Small intestine (tissue), 7 donors: ENCODE results near the gene KPTN. TPM values are rescaled to one million over a fixed set of nuclear protein-coding genes. Genes with fewer than 3 reads are reported as not detected.

ENCODE experiments used
- DNase-seq, 2 donors: peaks; one replicate each; pipeline versions ENCODE4 v3.0.0 to v3.0.0-alpha.2; 2013
- FAIRE-seq: peaks from 2 replicates; lab custom pipeline; 2012; peaks lifted over from hg19 to GRCh38; lab: Jason Lieb, UNC
- H3K27ac ChIP-seq, 3 donors: one replicate each; pipeline ENCODE4 v1.5.1; 2013; ENCODE audit warnings: low read length in 2 of 3, mild to moderate bottlenecking in 2 of 3, control low read depth in 1 of 3, inconsistent platforms in 1 of 3, low read depth in 1 of 3, moderate library complexity in 1 of 3
- H3K27me3 ChIP-seq, 3 donors: one replicate each; pipeline ENCODE4 v1.6.1; 2013; ENCODE audit warnings: low read length in 3 of 3, inconsistent platforms in 1 of 3; ENCODE audit not compliant: control insufficient read depth in 3 of 3, insufficient read depth in 3 of 3
- H3K36me3 ChIP-seq, 3 donors: one replicate each; pipeline ENCODE4 v1.6.1; 2013; ENCODE audit warnings: low read length in 3 of 3, inconsistent platforms in 1 of 3, low read depth in 1 of 3, mild to moderate bottlenecking in 1 of 3, moderate library complexity in 1 of 3; ENCODE audit not compliant: control insufficient read depth in 3 of 3, insufficient read depth in 2 of 3
- H3K4me1 ChIP-seq, 3 donors: one replicate each; pipeline ENCODE4 v1.6.1; 2013; ENCODE audit warnings: low read length in 2 of 3, inconsistent platforms in 1 of 3, low read depth in 1 of 3, mild to moderate bottlenecking in 1 of 3, moderate library complexity in 1 of 3; ENCODE audit not compliant: control insufficient read depth in 3 of 3, insufficient read depth in 2 of 3
- H3K4me3 ChIP-seq, 3 donors: one replicate each; pipeline ENCODE4 v1.5.1; 2013; ENCODE audit warnings: low read length in 3 of 3, control low read depth in 1 of 3, inconsistent platforms in 1 of 3, low read depth in 1 of 3, mild to moderate bottlenecking in 1 of 3, moderate library complexity in 1 of 3
- H3K9me3 ChIP-seq, 2 donors: one replicate each; pipeline ENCODE4 v1.6.1; 2013; ENCODE audit warnings: low read depth in 1 of 2, low read length in 1 of 2; ENCODE audit not compliant: control insufficient read depth in 2 of 2, insufficient read depth in 1 of 2
- whole genome bisulfite sequencing, 3 donors: extraction: QIAGEN DNeasy Blood & Tissue Kit; methylation state at CpG; one replicate each; pipeline ENCODE4 v1.1.7; 2013; 5-methylcytosine and 5-hydroxymethylcytosine counted together
- polyA plus RNA-seq, 4 donors: library from polyadenylated mRNA; stranded (reverse) in 3 of 4; unstranded in 1 of 4; fragments of 200-250 nt in 3 of 4; fragments of 120-200 nt in 1 of 4; gene quantifications; one replicate each; pipeline versions ENCODE4 v1.2.1 to v1.2.3, GENCODE V29; 2013
- donor health status: healthy with polysubstance abuse.
- donor health status: control.
- donor health status: control.
- donor health status: Bipolar disorder and iron deficiency.
- donor health status: healthy.

Gene KPTN
- polyA plus RNA-seq, 4 donors: 6.3 to 42.7 (median 27.4) TPM

DNA sequence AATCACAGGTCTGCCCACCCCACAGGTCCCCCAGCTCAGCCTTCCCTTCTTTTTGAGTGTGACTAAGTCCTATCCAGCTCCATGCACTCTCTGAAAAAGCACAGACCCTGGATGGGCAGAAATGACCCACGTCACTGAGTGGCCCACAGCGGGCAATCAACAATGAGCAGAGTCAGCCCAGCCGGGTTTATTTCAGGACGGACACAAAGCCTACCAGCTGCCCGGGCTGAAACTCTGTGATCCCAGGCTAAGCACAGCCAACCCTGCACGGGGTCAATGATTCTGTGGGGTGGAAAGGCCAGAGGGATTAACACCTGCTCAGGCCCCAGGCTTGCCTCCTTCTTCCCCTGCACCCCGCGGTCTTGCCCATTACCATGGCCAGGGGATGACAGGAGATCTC lies 22.4 kb upstream of the KPTN start:
- Histone ChIP-seq H3K27ac (peak overlapping the region in 1 of 3 donors; percentile 85), H3K36me3 (peaks cover 6 to 74% (median 15%) of the 10 kb centered on the region in 3 donors), H3K4me1 (peaks cover 0 to 34% (median 0%) of the 10 kb centered on the region in 3 donors), H3K27me3 (no peaks in the 10 kb centered on the region), H3K4me3 (no peak overlapping the region), H3K9me3 (no peaks in the 10 kb centered on the region)
- 86 to 89% (median 88%) methylated on average over 8 of the region's 8 CpGs for WGBS, 3 donors
- FAIRE-seq: no peak
- DNase-seq: no peak

DNA sequence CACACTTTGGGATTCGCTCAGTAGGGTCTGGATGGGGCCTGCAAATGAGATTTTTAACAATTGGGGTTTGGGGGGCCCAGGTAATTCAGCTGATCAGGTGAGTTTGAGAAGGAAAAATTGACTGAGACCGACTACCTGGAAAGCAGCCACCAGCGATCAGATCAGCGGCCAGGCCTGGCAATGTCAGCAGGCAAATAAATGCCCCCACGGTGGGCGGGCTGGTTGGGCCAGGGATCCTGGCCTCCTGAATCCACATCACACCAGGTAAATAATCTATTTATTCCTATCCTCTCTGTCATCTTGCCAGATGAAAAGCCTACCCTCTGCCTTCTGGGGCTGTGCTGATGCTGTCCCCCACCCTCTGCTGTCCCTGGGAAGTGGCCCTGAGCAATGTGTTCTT lies 21.5 kb upstream of the KPTN start:
- H3K27me3 ChIP-seq: no peaks in the 10 kb centered on the region
- H3K4me1 ChIP-seq: peaks cover 0 to 26% (median 0%) of the 10 kb centered on the region in 3 donors
- no peaks in the 10 kb centered on the region for H3K9me3 ChIP-seq
- H3K36me3 ChIP-seq: peaks cover 6 to 75% (median 15%) of the 10 kb centered on the region in 3 donors
- FAIRE-seq (no peak), DNase-seq (no peak)
- H3K27ac ChIP-seq: no peak overlapping the region
- no peak overlapping the region for H3K4me3 ChIP-seq
- 86 to 94% (median 94%) methylated on average over 6 of the region's 6 CpGs for WGBS, 3 donors

DNA sequence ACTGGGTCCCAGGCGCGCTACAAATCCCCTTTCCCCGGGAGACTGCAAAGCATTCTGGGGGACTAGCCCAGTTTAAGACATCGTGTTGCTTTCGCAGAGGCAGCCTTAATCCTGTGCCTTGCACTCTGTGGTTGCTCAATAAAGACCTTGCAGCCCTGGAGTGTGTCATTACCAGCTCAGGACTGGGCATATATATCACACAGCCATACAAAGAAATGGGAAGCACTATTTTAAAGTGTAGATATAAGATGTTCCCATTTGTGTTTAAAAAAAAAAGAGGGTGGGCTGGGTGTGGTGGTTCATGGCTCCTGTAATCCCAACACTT lies 19.8 kb upstream of the KPTN start:
- Histone ChIP-seq H3K4me1 (peaks cover 0 to 26% (median 0%) of the 10 kb centered on the region in 3 donors), H3K4me3 (no peak overlapping the region), H3K9me3 (no peaks in the 10 kb centered on the region), H3K27ac (no peak overlapping the region), H3K27me3 (no peaks in the 10 kb centered on the region), H3K36me3 (peaks cover 8 to 81% (median 18%) of the 10 kb centered on the region in 3 donors)
- no peak for FAIRE-seq
- DNase-seq: no peak
- 78 to 85% (median 79%) methylated on average over 5 of the region's 5 CpGs for WGBS, 3 donors

DNA sequence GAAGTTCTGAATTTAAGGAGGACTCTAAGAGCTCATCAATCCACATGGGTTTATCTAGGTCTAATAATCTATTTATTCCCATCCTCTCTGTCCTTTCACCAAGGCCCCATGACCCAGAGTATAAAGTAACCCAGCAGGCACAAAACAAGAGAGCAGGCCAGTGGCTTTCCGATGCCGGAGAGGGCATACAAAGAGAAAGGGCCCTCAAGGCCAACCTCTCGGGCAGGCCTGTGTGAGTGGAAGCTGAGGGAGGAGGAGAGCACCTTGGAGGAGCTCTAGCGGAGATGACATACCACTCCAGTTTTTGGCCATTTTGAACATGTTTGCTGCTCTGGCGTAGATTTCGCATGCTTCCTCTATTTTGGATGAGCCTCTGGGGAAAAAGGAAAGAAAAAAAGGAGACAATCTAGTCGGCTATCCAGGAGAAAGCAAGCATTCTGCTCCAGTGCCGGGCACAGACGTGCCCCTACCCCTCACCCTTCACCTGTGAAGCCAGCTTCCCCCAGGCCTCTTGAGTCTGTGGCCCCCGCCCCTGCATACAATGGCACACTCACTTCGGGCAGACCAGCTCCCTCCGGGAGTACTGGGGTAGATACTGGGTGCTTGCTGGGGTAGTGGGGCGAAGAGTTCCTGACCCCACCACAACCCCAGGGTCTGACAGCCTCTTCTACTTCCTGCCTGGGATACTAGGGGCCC lies 19.3 kb upstream of the KPTN start:
- no peak overlapping the region for H3K4me3 ChIP-seq
- FAIRE-seq (no peak), DNase-seq (no peak)
- H3K27ac ChIP-seq: no peak overlapping the region
- H3K9me3 ChIP-seq: no peaks in the 10 kb centered on the region
- H3K4me1 ChIP-seq: peaks cover 0 to 23% (median 0%) of the 10 kb centered on the region in 3 donors
- WGBS, 3 donors: 90 to 93% (median 92%) methylated on average over 11 to 13 of the region's 13 CpGs
- H3K36me3 ChIP-seq: peaks cover 9 to 82% (median 18%) of the 10 kb centered on the region in 3 donors
- H3K27me3 ChIP-seq: no peaks in the 10 kb centered on the region

DNA sequence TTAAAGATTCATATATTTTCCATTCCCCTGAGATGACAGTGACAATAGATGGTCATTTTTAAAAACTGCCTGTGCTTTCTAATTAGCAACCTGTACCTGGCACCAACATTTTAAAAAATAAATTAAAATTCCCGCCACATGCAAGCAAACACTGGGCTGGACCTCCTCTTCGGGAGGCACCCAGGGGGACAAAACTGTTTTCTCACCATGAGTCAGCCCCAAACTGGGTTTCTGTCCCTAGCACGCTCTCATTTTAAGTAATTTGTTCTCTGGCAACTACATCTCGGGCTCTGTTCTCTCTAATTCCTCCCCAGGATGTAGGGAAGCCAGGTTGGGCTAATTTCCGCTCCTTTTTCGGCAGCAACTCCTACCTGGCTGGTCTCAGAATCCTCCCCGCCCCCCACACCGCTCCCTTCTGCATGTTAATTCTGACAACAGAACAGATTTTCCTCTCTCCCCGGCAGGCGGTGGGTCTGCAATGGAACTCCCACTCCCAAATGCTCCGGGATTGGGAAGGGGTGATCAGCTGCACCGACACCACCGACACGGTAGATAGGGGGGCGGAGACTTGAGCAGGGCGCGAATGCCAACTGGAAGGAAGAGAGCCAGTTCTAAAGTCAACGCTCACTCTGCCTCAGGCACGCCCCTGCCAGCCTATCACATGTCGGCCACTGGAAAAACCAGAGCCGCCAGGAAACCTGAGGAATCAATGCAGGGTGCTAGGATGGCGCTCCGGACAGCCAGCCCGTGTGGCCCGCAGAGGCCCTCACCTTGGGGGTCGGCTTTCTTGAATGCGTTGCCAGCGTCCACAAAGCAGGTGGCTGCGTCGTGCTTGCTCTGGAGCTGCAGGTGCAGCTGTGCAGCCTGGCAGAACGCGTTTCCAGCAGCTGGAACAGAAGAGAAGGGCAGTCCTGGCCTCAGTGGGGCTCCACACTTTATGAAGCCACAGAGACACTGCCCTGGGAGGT lies 16.1 kb upstream of the KPTN start:
- no peaks in the 10 kb centered on the region for H3K9me3 ChIP-seq
- H3K4me3 ChIP-seq: no peak overlapping the region
- no peak overlapping the region for H3K27ac ChIP-seq
- whole genome bisulfite sequencing, 3 donors: 88 to 92% (median 90%) methylated on average over 32 of the region's 32 CpGs
- FAIRE-seq (no peak), DNase-seq (no peak)
- H3K36me3 ChIP-seq: peaks cover 13 to 83% (median 30%) of the 10 kb centered on the region in 3 donors
- no peaks in the 10 kb centered on the region for H3K27me3 ChIP-seq
- no peaks in the 10 kb centered on the region for H3K4me1 ChIP-seq

DNA sequence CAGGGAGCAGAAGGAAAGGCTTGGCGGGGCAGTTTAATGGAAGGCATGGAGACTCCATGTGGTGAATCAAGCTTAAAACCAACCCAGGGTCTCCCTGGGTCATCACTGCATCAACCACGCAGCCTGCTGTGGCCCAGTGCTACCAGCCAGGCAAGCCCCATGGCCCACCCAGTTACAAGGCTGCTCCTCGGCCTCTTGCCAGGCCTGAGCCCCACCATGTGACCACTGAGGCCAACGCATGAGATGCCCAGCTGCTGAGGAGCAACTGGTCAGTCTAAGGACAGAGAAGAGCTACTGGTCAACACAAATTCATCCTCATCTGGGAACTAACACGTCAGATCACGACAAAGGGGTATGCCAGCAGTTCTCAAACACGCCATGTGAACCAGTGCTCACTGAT lies 15.4 kb upstream of the KPTN start:
- Histone ChIP-seq H3K27ac (no peak overlapping the region), H3K27me3 (no peaks in the 10 kb centered on the region), H3K4me3 (no peak overlapping the region), H3K9me3 (no peaks in the 10 kb centered on the region), H3K4me1 (no peaks in the 10 kb centered on the region), H3K36me3 (peaks cover 13 to 89% (median 30%) of the 10 kb centered on the region in 3 donors)
- DNase-seq (no peak), FAIRE-seq (no peak)
- WGBS, 3 donors: 92 to 95% (median 92%) methylated on average over 7 of the region's 7 CpGs

DNA sequence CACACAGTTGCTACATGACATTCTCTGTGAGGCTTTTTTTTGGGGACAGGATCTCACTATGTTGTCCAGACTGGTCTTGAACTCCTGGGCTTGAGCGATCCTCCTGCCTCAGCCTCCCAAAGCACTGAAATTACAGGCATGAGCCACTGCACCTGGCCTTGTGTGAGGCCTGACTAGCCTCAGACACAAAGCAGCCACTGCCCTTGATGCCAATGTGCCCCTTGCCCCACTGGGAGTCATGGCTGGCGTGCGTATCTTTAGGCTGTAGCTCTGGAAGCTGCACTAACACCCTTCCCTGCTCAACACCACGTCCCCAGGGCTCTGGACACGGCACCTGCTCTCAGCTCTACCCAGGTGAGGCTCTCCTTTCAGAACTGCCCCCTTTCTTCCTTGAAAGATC lies 14.5 kb upstream of the KPTN start:
- Histone ChIP-seq H3K9me3 (no peaks in the 10 kb centered on the region), H3K4me1 (no peaks in the 10 kb centered on the region), H3K4me3 (no peak overlapping the region), H3K36me3 (peaks cover 9 to 90% (median 29%) of the 10 kb centered on the region in 3 donors), H3K27me3 (no peaks in the 10 kb centered on the region), H3K27ac (no peak overlapping the region)
- WGBS, 3 donors: 91 to 95% (median 92%) methylated on average over 5 of the region's 5 CpGs
- no peak for FAIRE-seq
- DNase-seq: no peak

DNA sequence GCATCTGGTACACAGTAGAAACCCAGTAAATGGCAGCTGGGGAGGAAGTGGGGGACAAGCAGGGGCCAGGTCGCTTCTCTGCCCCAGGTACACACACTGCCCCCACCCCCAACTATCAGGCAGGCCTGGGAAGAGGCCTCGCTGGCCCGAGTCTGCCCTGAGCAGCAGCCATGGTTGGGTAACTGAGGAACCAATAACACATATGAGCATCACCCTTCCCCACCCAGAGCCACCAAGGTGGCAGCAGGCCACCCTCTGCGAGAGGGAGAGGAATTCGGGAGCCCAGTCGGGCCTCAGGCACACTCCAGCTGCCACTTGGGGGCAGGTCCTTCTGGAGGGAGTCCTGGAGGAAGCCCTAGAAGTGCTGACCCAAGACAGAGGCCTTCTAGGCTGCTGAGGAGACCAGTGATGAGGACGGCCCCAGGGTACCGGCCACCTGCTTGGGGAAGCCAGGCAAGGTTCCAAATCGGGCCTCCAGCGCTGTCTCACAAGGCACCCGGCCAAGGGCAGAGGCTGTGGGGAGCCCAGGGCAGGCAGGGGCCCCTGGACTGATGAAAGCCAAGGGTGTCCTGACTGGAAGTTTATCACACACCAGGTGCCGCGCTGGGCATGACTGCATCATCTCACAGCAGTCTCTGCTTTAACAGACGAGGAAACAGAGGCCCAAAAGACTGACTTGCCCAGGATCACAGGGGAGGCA lies 14.0 kb upstream of the KPTN start:
- Histone ChIP-seq H3K4me1 (no peaks in the 10 kb centered on the region), H3K36me3 (peaks cover 7 to 90% (median 27%) of the 10 kb centered on the region in 3 donors), H3K27me3 (no peaks in the 10 kb centered on the region), H3K4me3 (no peak overlapping the region), H3K9me3 (no peaks in the 10 kb centered on the region), H3K27ac (no peak overlapping the region)
- 66 to 87% (median 70%) methylated on average over 14 of the region's 14 CpGs for WGBS, 3 donors
- FAIRE-seq: no peak
- DNase-seq: no peak
